Epithelial cell of proximal tubule (primary cell): ENCODE data around the gene ZCCHC14. TPM values are rescaled to one million over a fixed set of nuclear protein-coding genes. Genes with fewer than 3 reads are reported as not detected.

Source experiments
- DNase-seq: peaks from one replicate; pipeline ENCODE4 v3.0.0-alpha.2; 2011; ENCODE audit warnings: low read depth
- H3K4me3 ChIP-seq: 2 replicates; pipeline ENCODE4 v1.5.1; 2011; ENCODE audit warnings: low read depth, mild to moderate bottlenecking, low read length
- total RNA-seq: library from RNA; depleted of rRNA; stranded (reverse); fragments of >200 nt; gene quantifications from 2 replicates; pipeline ENCODE4 v1.2.3, GENCODE V29; 2015
- TF ChIP-seq, protein P1 (sequence below): conservative IDR thresholded peaks from 2 replicates; pipeline ENCODE4 v1.5.1; 2012; ENCODE audit warnings: low read depth, mild to moderate bottlenecking, low read length

Gene ZCCHC14
- total RNA-seq, 1 donor from 2014 or later = 11.8 TPM

DNA sequence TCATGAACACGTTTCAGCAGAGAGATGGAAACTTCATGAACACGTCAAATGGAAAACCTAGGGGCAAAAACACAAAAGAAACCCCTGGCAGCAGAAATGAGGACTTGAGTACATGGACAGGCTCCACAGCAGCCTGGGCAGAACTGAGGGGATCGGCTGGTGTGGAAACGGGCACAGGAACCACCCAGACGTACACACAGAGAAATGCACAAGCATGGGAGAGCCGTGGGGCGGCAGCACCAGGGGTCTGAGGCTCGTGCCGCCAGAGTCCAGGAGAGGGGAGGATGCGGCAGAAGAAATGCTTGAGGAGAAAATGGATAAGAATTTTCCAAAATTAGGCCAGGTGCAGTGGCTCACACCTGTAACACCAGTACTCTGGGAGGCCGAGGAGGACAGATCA, 70.7 kb downstream of the ZCCHC14 start:
- TF ChIP-seq, protein P1, sequence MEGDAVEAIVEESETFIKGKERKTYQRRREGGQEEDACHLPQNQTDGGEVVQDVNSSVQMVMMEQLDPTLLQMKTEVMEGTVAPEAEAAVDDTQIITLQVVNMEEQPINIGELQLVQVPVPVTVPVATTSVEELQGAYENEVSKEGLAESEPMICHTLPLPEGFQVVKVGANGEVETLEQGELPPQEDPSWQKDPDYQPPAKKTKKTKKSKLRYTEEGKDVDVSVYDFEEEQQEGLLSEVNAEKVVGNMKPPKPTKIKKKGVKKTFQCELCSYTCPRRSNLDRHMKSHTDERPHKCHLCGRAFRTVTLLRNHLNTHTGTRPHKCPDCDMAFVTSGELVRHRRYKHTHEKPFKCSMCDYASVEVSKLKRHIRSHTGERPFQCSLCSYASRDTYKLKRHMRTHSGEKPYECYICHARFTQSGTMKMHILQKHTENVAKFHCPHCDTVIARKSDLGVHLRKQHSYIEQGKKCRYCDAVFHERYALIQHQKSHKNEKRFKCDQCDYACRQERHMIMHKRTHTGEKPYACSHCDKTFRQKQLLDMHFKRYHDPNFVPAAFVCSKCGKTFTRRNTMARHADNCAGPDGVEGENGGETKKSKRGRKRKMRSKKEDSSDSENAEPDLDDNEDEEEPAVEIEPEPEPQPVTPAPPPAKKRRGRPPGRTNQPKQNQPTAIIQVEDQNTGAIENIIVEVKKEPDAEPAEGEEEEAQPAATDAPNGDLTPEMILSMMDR = no peak
- H3K4me3 ChIP-seq = no peak overlapping the region

DNA sequence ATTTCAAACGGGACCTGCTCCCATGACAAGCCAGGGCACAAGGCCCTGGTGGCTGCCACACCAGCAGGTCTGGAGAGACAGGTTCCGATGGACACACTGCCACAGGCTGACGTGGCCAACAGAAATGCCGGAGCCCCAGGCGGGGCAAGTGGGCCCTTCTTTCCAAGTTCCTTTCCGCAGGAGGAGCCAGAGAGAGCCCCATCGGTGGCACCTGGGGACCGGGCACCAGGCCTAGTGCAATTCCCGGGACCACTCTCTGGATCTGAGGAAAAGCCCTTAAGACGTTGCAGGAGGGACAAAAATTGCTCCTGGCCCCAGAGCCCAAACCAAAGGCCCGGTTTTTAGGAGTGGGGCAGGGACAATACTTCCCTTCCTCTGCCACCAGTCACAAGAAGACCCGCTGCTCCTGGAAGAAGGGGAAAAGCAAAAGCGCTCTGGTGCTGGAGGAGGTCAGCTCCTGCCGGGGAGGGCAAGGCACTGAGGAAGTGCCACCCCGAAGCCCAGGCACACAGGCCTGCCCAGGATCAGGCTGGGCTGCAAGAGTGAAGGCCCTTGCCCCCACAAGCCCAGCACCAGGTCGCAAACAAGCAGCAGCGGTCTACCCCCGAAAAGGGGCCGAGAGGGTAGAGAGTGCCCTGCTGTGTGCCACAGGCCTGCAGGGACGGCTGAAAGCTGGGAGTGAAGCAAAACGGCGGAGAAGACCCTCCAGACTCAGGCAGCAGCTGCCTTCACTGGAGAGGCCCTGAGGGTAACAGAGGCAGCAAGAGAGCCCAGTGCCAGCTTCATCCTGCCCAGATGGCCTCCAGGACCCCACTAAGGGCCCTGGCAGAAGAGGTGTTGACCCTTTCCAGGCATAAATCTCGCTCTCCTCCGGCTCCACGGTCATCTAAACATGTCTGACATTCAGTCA, 71.6 kb downstream of the ZCCHC14 start:
- DNase-seq = no peak
- TF ChIP-seq, protein P1 = no peak
- H3K4me3 ChIP-seq = no peak overlapping the region

More for the DNA sequence above, 70.7 kb downstream of the ZCCHC14 start:
- no peak for DNase-seq

- TF ChIP-seq, protein P1 = peak; percentile 37
- no peak overlapping the region for H3K4me3 ChIP-seq
- no peak for DNase-seq
Observed at GRCh38 chr16:87420026-87421002, 72.5 kb downstream of the ZCCHC14 start.

DNA sequence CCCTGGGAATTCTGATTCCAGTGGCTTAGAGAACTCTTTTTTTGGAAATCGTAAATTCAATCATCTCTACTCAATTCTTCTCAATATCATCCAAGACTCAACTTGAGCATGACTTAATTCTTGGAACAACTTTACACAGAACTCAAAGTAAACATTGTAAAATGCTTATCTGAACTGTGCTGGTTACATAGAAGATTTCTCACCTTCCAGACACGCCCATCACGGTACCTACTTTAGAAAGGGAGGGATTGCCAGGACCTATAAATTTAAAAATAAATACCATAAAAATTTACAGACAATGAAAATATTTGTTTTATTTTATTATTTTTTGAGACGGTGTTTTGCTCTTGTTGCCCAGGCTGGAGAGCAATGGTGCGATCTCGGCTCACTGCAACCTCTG, 74.2 kb downstream of the ZCCHC14 start:
- H3K4me3 ChIP-seq = no peak overlapping the region
- no peak for DNase-seq
- TF ChIP-seq, protein P1 = no peak

- TF ChIP-seq, protein P1 = no peak
- no peak overlapping the region for H3K4me3 ChIP-seq
- no peak for DNase-seq
Observed at GRCh38 chr16:87418216-87418615, 74.6 kb downstream of the ZCCHC14 start.

DNA sequence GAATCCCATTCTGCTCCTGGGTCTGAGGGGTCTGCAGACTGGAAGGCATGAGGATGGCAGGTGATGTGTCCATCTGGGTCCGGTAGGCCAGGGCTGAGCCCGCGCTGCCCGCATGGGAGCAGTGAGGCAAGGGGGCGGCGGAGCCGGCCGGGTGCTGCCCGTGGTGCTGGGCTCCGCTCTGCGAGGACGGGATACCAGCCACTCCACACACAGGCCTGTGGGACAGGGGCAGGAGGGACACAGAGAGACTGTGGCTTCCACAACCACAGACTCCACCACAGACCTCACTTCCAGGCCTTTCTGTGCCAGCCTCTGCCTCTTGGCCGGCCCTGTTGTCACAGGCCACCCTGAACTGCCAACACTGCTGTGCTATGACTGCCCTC, 75.3 kb downstream of the ZCCHC14 start:
- H3K4me3 ChIP-seq = no peak overlapping the region
- TF ChIP-seq, protein P1 = no peak
- no peak for DNase-seq
